Measurements from ENCODE around the gene TMEM9. TPM values are rescaled to one million over a fixed set of nuclear protein-coding genes. Genes with fewer than 3 reads are reported as not detected.

TMEM9 gene
- total RNA-seq, 4 donors from 2014 or later = 38.1 to 50.8 (median 40.7) TPM

DNA sequence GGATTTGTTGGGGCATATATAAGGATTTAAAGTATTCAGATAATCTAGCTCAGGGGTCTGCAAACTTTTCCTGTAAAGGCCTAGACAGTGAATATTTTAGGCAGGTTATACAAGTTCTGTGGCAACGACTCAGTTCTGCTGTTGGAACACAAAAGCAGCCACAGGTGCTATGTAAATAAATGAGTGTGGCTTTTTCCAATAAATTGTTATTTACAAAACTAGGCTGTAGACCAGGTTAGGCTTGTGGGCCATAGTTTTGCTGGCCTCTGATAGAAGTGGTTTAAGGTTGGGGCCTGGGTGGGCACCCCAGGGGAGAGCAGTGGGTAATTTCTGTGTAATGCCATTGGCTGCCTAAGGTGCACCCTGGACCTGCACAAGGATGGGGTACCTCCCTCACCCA, 19.5 kb upstream of the TMEM9 start:
- H3K4me3 ChIP-seq = no peak overlapping the region
- no peak overlapping the region for H3K27ac ChIP-seq
- no peaks in the 10 kb centered on the region for H3K36me3 ChIP-seq
- WGBS = 47% methylated on average over 1 of the region's 1 CpG
- TF ChIP-seq POLR2AphosphoS5 (IDR thresholded peaks at IDR 0.05) = no peak
- TF ChIP-seq POLR2A (IDR thresholded peaks at IDR 0.05) = no peak
- no peak for TF ChIP-seq EP300 (IDR thresholded peaks at IDR 0.05)
- TF ChIP-seq, protein P1, sequence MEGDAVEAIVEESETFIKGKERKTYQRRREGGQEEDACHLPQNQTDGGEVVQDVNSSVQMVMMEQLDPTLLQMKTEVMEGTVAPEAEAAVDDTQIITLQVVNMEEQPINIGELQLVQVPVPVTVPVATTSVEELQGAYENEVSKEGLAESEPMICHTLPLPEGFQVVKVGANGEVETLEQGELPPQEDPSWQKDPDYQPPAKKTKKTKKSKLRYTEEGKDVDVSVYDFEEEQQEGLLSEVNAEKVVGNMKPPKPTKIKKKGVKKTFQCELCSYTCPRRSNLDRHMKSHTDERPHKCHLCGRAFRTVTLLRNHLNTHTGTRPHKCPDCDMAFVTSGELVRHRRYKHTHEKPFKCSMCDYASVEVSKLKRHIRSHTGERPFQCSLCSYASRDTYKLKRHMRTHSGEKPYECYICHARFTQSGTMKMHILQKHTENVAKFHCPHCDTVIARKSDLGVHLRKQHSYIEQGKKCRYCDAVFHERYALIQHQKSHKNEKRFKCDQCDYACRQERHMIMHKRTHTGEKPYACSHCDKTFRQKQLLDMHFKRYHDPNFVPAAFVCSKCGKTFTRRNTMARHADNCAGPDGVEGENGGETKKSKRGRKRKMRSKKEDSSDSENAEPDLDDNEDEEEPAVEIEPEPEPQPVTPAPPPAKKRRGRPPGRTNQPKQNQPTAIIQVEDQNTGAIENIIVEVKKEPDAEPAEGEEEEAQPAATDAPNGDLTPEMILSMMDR (IDR thresholded peaks at IDR 0.05) = no peak
- H3K9me3 ChIP-seq = no peaks in the 10 kb centered on the region
- peak in 1 of 2 donors; percentile 29 for DNase-seq (ENCODE audit: low spot score in 2 of 2)
- peaks cover 3% of the 10 kb centered on the region for H3K27me3 ChIP-seq
- H3K4me1 ChIP-seq = peaks cover 16% of the 10 kb centered on the region

DNA sequence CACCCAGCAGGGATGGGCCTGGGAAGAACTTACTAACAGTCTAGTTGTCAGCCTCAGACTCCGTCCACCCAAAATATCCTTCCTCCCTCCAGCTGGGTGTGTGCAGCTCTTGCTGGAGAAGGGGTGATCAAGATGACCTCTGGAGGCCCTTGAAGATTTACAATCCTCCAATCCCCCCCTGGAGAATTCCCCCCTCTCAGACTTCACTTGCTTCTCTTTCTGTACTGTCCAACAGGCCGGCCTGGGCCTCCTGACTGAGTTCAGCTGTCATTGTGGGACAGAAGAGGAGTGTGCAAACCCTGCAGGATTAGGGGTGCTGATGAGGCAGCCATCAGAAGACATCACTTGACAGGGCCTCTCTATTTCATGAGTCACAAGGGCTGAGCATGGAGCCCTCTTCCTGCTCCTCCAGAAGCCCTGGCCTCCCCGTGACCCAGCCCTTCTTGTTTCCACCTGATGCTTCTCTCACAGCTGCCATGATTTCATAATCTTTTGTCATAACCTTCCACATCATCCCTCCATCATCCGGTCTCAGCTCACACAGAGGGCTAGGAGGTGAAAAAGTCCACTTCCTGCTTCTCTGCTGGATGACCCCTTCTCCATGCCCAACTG, 18.8 kb upstream of the TMEM9 start:
- WGBS = 72% methylated on average over 4 of the region's 4 CpGs
- Histone ChIP-seq H3K4me3 (no peak overlapping the region), H3K4me1 (peaks cover 16% of the 10 kb centered on the region), H3K9me3 (no peaks in the 10 kb centered on the region), H3K27me3 (peaks cover 3% of the 10 kb centered on the region), H3K36me3 (no peaks in the 10 kb centered on the region), H3K27ac (no peak overlapping the region)
- peak in 1 of 2 donors; percentile 30 for DNase-seq (ENCODE audit: low spot score in 2 of 2)
- TF ChIP-seq POLR2AphosphoS5 (IDR thresholded peaks at IDR 0.05) = no peak
- TF ChIP-seq, protein P1 (IDR thresholded peaks at IDR 0.05) = no peak
- no peak for TF ChIP-seq POLR2A (IDR thresholded peaks at IDR 0.05)
- no peak for TF ChIP-seq EP300 (IDR thresholded peaks at IDR 0.05)

DNA sequence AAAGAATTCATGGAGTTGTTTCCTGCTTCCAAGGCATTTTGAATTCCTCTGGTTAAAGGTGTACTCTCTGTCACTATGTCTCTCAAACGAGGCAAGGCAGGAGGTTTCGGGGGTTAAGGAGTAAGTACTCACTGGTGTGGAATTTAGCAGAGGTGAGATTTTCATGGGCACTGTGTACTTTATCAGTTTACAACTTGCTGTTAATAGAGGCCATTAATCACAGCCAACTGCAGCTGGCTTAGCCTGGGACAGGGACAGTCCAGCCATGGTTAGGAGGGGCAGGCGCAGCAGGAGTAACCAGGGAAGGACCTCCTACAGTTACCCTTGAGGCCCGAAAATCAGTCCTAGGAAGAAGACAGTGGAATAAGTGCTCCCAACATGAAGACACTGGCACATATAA, 18.1 kb upstream of the TMEM9 start:
- H3K4me1 ChIP-seq = peaks cover 16% of the 10 kb centered on the region
- H3K27ac ChIP-seq = no peak overlapping the region

DNA sequence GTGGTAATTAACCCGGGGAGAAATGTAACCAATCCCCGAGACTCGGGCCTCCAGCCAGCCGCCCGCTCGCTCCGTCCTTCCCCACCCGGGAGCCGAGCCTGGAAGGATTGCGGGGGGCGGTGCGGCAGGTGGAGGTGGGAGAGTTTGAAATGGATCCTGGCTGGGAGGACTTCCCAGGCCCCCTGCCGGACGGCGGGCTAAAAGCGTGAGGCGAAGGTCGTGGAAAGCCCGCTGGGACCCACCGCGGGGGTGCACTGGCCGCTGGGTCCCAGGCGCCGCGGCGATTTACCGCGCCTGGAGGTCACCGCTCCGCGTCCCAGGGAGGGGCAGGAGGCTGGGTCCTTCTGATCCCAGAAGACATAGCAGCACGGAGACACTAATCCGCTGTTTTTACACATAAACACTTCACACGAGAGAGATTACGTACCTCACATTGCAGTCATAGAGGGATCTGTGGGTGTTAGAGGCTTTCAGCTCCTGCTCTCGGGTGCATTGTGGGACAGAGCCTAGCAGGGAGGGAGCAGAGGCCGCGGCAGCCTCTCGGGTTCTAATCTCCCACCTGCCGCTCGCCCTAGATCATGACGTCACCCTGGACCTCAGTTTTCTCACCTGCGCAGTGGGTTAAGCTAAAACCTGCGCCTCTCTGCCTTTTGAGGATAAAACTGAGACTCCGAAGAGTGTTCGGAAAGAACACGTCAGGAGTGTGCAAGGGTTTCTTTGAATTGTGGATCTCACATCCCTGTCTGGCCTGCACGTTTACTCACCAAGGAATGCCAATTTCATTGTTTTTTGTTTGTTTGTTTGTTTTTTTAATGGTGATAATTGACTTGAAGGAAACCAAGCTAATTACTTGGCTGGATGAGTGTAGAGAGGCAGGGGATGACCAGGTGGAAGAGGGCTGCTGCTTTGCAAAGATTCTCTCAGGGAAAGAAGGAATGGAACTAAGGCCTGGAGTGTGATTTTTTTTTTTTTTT, 17.1 kb upstream of the TMEM9 start:
- 24% methylated on average over 27 of the region's 48 CpGs for WGBS
- H3K27me3 ChIP-seq = peaks cover 3% of the 10 kb centered on the region
- H3K9me3 ChIP-seq = no peaks in the 10 kb centered on the region
- peak in 1 of 2 donors; percentile 73 for DNase-seq (ENCODE audit: low spot score in 2 of 2)
- H3K4me1 ChIP-seq = peaks cover 16% of the 10 kb centered on the region
- TF ChIP-seq POLR2A (IDR thresholded peaks at IDR 0.05) = no peak
- TF ChIP-seq, protein P1 (IDR thresholded peaks at IDR 0.05) = peak in 1 of 2 donors; percentile 19
- H3K36me3 ChIP-seq = no peaks in the 10 kb centered on the region
- peak overlapping the region; percentile 77 for H3K27ac ChIP-seq
- H3K4me3 ChIP-seq = peak overlapping the region; percentile 61

More for the DNA sequence above, 18.1 kb upstream of the TMEM9 start:
- Histone ChIP-seq H3K27me3 (peaks cover 3% of the 10 kb centered on the region), H3K9me3 (no peaks in the 10 kb centered on the region), H3K36me3 (no peaks in the 10 kb centered on the region), H3K4me3 (no peak overlapping the region)
- no peak for DNase-seq (ENCODE audit: low spot score in 2 of 2)
- WGBS = 91% methylated on average over 4 of the region's 4 CpGs
- TF ChIP-seq, protein P1 (IDR thresholded peaks at IDR 0.05) = no peak
- TF ChIP-seq EP300 (IDR thresholded peaks at IDR 0.05) (no peak), POLR2A (IDR thresholded peaks at IDR 0.05) (no peak), POLR2AphosphoS5 (IDR thresholded peaks at IDR 0.05) (no peak)

DNA sequence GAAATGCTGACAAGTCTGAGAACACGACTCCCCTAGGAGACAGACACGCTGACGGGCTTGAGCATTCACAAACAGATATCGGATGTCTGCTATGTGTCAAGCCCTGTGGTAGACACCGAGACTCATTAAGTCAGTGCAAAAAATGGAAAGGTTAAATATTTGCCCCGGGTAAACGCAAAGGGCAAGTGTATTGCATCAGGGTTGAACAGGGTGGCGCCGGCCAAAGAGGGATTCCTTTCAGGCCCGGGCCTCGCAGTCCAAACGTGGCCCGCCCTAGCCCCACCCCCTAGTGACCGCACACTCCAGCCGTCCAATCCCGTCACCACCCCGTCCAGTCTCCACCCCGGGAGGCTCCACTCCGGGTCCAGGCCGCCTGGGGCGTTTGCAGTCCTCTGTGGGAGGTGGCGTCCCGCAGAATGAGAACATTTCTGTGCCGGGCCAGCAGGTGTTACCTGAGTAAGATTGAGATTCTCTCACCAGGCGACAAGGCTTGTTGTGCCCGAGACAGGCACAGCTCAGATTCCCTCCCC, 16.3 kb upstream of the TMEM9 start:
- TF ChIP-seq POLR2A (IDR thresholded peaks at IDR 0.05) (peak in 1 of 2 donors; percentile 19), EP300 (IDR thresholded peaks at IDR 0.05) (no peak), POLR2AphosphoS5 (IDR thresholded peaks at IDR 0.05) (peak in 2 of 3 donors; percentile 25 to 48)
- H3K4me3 ChIP-seq = peak overlapping the region; percentile 61

More for the DNA sequence above, 16.3 kb upstream of the TMEM9 start:
- Histone ChIP-seq H3K4me1 (peaks cover 16% of the 10 kb centered on the region), H3K36me3 (no peaks in the 10 kb centered on the region), H3K9me3 (no peaks in the 10 kb centered on the region), H3K27me3 (no peaks in the 10 kb centered on the region), H3K27ac (peak overlapping the region; percentile 77)
- DNase-seq (ENCODE audit: low spot score in 2 of 2) = peak; percentile 97
- WGBS = 12% methylated on average over 11 of the region's 26 CpGs
